Common myeloid progenitor, CD34-positive (primary cell): ENCODE measurements around the gene HLF.

ENCODE experiments used
- CTCF ChIA-PET: fragments of 350-600 bp; sonication (Branson Sonifier 250); formaldehyde crosslinking; loops from one replicate; lab custom pipeline; 2021; ENCODE audit warnings: antibody characterized with exemption; lab: Charles Lee
- POLR2A ChIA-PET: fragments of 350-600 bp; sonication (Branson Sonifier 250); formaldehyde crosslinking; loops from one replicate; lab custom pipeline; 2021; ENCODE audit warnings: antibody characterized with exemption; lab: Charles Lee
- DNase-seq, 3 donors: peaks; one replicate each; pipeline versions ENCODE4 v3.0.0 to v3.0.0-alpha.2; 2013
- H3K27ac ChIP-seq, 2 experiments: 1 replicate in 1 of 2; 2 replicates in 1 of 2; pipeline ENCODE4 v1.7.0; 2013; ENCODE audit warnings: inconsistent platforms in 2 of 2, low read length in 2 of 2, mild to moderate bottlenecking in 2 of 2, low read depth in 1 of 2, moderate library complexity in 1 of 2; ENCODE audit not compliant: severe bottlenecking in 2 of 2, insufficient read depth in 1 of 2, poor library complexity in 1 of 2
- H3K27me3 ChIP-seq, 5 experiments: replicated peaks in 2 of 5; 1 replicate in 3 of 5; 2 replicates in 2 of 5; pipeline versions ENCODE4 v1.6.1 to v1.7.0; 2013; ENCODE audit warnings: low read length in 4 of 5, mild to moderate bottlenecking in 2 of 5, moderate library complexity in 2 of 5, inconsistent platforms in 1 of 5; ENCODE audit not compliant: insufficient read depth in 5 of 5, control insufficient read depth in 4 of 5
- H3K36me3 ChIP-seq, 4 experiments: 1 replicate in 2 of 4; 2 replicates in 2 of 4; pipeline versions ENCODE4 v1.6.1 to v1.7.0; 2013; ENCODE audit warnings: low read length in 3 of 4, control low read depth in 1 of 4, mild to moderate bottlenecking in 1 of 4; ENCODE audit not compliant: control insufficient read depth in 4 of 4, insufficient read depth in 4 of 4
- H3K4me1 ChIP-seq, 4 experiments: 1 replicate in 3 of 4; 2 replicates in 1 of 4; pipeline versions ENCODE4 v1.6.1 to v1.7.1; 2013; ENCODE audit warnings: low read length in 3 of 4, mild to moderate bottlenecking in 3 of 4, control low read depth in 1 of 4, inconsistent platforms in 1 of 4, moderate library complexity in 1 of 4; ENCODE audit not compliant: control insufficient read depth in 4 of 4, insufficient read depth in 4 of 4; ENCODE audit errors: control extremely low read depth in 1 of 4
- H3K4me3 ChIP-seq, 7 experiments: 1 replicate in 4 of 7; 2 replicates in 3 of 7; pipeline versions ENCODE4 v1.5.1 to v1.7.0; 2013; ENCODE audit warnings: mild to moderate bottlenecking in 7 of 7, low read length in 6 of 7, moderate library complexity in 6 of 7, inconsistent platforms in 2 of 7, low read depth in 2 of 7, control low read depth in 1 of 7; ENCODE audit not compliant: insufficient read depth in 4 of 7, control insufficient read depth in 1 of 7; ENCODE audit errors: extremely low read depth in 1 of 7
- H3K9me3 ChIP-seq, 5 experiments: 1 replicate in 4 of 5; 2 replicates in 1 of 5; pipeline versions ENCODE4 v1.6.1 to v1.7.1; 2013; ENCODE audit warnings: low read length in 4 of 5, mild to moderate bottlenecking in 2 of 5, inconsistent platforms in 1 of 5, low read depth in 1 of 5, moderate library complexity in 1 of 5; ENCODE audit not compliant: control insufficient read depth in 4 of 5, insufficient read depth in 2 of 5; ENCODE audit errors: control extremely low read depth in 1 of 5
- WGBS: methylation state at CpG from one replicate; pipeline ENCODE4 v1.1.5; 2013; ENCODE audit not compliant: insufficient coverage; 5-methylcytosine and 5-hydroxymethylcytosine counted together

HLF gene

DNA sequence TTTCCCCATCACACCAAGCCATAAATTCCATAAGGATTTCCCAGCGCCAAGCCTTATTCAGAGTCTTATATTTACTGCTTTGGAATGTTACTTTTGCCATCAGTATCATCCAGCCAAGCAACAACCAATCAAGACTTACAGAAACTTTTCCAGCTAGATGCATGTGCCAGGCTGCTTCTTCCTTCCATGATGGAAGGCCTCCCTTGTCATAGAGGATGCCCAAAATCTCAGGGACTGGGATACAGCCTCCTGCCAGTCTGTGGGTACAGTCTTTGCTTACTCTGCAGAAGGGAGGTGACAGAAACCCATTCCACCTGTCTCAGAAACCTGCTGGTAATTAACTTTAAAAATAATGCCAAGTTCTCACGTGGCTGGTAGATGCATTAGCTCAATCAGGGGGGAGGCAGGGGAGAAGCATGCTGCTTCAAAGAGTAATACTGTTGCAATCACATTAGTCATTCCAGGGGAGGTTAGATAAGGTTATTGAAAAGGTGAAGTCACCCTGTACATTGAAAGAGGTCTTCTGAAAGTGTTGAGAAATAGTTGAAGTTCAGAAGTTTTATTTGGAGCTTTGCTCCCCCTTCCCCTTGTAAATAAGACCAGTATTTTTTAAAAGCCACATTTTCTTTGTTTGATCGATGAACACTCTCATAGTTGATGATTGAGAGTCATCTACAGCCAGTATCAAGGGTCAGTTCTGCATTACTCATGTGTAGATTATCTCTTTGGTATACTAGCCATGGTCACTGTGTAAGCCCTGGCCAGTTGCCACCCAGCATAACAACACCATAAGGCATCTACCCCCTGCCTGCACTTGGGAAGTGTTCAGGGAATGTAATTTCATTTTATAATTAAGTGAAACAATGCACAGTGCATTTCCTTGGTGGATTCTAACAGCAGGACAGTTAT lies 22.2 kb downstream of the HLF start:
- Histone ChIP-seq H3K4me1 (peaks cover 8 to 51% (median 29%) of the 10 kb centered on the region in 4 experiments), H3K36me3 (peaks cover 8 to 32% (median 21%) of the 10 kb centered on the region in 4 experiments), H3K4me3 (no peak overlapping the region), H3K27ac (no peak overlapping the region), H3K27me3 (no peaks in the 10 kb centered on the region), H3K9me3 (peaks cover 3 to 9% (median 4%) of the 10 kb centered on the region in 5 experiments)
- DNase-seq = peak in 2 of 3 donors; percentile 49 to 67
- WGBS = 100% methylated on average over 1 of the region's 3 CpGs
- ChIA-PET CTCF (interaction anchor here (1.0 to 4.2 kb wide), 3 partner anchors 7 to 12 kb away, joined by 3 to 33 read pairs (median 6); no protein-coding TSS in a partner anchor), POLR2A (interaction anchor here (0.6 kb wide), 1 partner anchor 313 kb away, joined by 3 read pairs; no protein-coding TSS in a partner anchor)

DNA sequence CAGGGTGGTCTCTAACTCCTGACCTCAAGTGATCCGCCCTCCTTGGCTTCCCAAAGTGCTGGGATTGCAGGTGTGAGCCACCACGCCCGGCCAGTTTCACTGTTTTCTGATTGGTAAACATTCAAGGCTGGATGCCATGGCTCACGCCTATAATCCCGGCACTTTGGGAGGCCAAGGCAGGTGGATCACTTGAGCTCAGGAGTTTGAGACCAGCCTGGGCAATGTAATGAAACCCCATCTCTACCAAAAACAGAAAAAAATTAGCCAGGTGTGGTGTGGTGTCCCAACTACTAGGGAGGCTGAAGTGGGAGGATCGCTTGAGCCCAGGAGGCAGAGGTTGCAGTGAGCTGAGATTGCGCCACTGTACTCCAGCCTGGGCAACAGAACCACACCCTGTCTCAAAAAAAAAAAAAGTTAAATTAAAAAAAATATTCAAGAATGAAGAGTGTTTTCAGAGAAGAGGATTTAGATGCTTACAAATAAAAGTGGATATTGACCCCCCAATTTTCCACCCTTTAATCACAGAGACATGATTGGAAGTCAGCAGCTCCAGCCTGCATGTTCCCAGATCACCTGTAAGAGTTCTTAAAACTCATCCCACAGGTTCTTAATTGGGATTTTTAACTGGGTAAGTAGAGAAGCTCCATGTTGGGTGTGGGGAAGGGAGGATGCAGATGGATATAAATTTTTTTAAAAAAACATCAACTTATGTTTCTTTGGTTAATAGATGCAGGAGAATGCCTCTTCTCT lies 23.8 kb downstream of the HLF start:
- Histone ChIP-seq H3K27ac (no peak overlapping the region), H3K4me3 (no peak overlapping the region), H3K4me1 (peaks cover 8 to 39% (median 26%) of the 10 kb centered on the region in 4 experiments), H3K27me3 (no peaks in the 10 kb centered on the region), H3K9me3 (peaks cover 3 to 9% (median 4%) of the 10 kb centered on the region in 5 experiments), H3K36me3 (peaks cover 10 to 41% (median 21%) of the 10 kb centered on the region in 4 experiments)
- DNase-seq = no peak
- POLR2A ChIA-PET = no interaction called here
- CTCF ChIA-PET = interaction anchor here (0.8 to 1.4 kb wide), 3 partner anchors 12 to 24 kb away, joined by 3 to 4 read pairs (median 3); no protein-coding TSS in a partner anchor
- WGBS = 75% methylated on average over 5 of the region's 7 CpGs

DNA sequence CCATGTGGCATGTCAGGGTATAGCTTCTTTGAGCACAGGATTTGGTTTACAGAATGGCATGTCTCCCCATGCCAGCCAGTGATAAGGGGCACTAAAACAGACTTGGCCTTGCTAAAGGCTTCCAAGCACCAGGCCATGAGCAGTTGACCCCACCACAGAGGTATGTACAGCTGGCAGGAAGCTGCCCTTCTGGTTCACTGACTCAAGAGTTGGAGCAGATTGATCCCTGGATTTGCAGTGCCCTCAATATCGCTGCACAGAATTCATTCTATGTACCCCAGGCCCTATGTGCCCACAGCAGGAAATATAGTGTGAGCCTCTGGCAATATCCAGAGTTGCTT lies 24.3 kb downstream of the HLF start:
- no peak overlapping the region for H3K4me3 ChIP-seq
- H3K36me3 ChIP-seq = peaks cover 10 to 41% (median 21%) of the 10 kb centered on the region in 4 experiments
- 100% methylated on average over 1 of the region's 1 CpG for WGBS
- peaks cover 4 to 39% (median 26%) of the 10 kb centered on the region in 4 experiments for H3K4me1 ChIP-seq
- ChIA-PET CTCF (interaction anchor here (1.1 to 1.4 kb wide), 2 partner anchors 16 to 25 kb away, joined by 3 to 4 read pairs; no protein-coding TSS in a partner anchor), POLR2A (no interaction called here)
- no peak for DNase-seq
- peaks cover 3 to 9% (median 4%) of the 10 kb centered on the region in 5 experiments for H3K9me3 ChIP-seq
- no peaks in the 10 kb centered on the region for H3K27me3 ChIP-seq
- no peak overlapping the region for H3K27ac ChIP-seq

DNA sequence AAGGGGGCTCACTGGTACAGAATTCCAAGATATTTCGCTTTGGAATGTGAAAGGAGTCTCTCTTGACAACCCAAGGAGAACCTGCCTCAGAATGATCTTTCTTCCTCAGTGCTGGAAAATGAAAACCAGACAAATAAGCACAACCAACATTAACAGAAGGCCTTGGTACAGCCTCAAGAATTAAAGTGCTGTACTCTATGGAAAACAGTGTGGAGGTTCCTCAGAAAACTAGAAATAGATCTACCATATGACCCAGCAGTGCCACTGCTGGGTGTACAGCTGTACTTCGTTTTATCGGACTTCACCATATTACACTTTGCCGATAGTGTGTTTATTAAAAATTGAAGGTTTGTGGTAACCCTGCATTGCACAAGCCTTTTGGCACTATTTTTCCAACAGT lies 25.2 kb downstream of the HLF start:
- WGBS = 93% methylated on average over 3 of the region's 4 CpGs
- no peak overlapping the region for H3K4me3 ChIP-seq
- H3K27ac ChIP-seq = no peak overlapping the region
- peaks cover 5 to 39% (median 26%) of the 10 kb centered on the region in 4 experiments for H3K4me1 ChIP-seq
- peaks cover 3 to 9% (median 4%) of the 10 kb centered on the region in 5 experiments for H3K9me3 ChIP-seq
- H3K27me3 ChIP-seq = no peaks in the 10 kb centered on the region
- ChIA-PET POLR2A (interaction anchor here (0.6 kb wide), 1 partner anchor 222 kb away, joined by 3 read pairs; no protein-coding TSS in a partner anchor), CTCF (interaction anchor here (1.4 kb wide), 1 partner anchor 12 kb away, joined by 5 read pairs; no protein-coding TSS in a partner anchor)
- DNase-seq = no peak
- H3K36me3 ChIP-seq = peaks cover 10 to 41% (median 21%) of the 10 kb centered on the region in 4 experiments

DNA sequence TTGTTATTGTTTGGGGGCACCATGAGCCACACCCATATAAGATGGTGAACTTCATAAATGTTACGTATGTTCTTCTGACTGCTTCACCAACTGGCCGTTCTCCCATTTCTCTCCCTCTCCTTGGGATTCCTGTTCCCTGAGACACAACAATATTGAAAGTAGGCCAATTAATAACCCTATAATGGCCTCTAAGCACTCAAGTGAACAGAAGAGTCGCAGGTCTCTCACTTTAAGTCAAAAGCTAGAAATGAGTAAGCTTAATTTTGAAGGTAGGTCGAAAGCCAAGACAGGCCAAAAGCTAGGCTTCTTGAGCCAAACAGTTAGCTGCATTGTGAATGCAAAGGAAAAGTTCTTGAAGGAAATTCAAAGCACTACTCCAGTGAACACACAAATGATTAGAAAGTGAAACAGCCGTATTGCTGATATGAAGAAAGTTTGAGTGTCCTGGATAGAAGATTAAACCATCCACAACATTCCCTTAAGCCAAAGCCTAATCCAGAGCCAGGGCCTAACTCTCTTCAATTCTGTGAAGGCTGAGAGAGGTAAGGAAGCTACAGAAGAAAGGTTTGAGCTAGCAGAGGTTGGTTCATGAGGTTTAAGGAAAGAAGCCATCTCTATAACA lies 25.8 kb downstream of the HLF start:
- WGBS = 100% methylated on average over 4 of the region's 5 CpGs
- peaks cover 10 to 41% (median 21%) of the 10 kb centered on the region in 4 experiments for H3K36me3 ChIP-seq
- H3K4me1 ChIP-seq = peaks cover 4 to 39% (median 27%) of the 10 kb centered on the region in 4 experiments
- ChIA-PET CTCF (interaction anchor here (1.1 to 1.4 kb wide), 2 partner anchors 13 to 18 kb away, joined by 3 to 5 read pairs; no protein-coding TSS in a partner anchor), POLR2A (interaction anchor here (0.6 kb wide), 1 partner anchor 221 kb away, joined by 3 read pairs; no protein-coding TSS in a partner anchor)
- no peak for DNase-seq
- no peak overlapping the region for H3K27ac ChIP-seq
- no peak overlapping the region for H3K4me3 ChIP-seq
- no peaks in the 10 kb centered on the region for H3K27me3 ChIP-seq
- H3K9me3 ChIP-seq = peaks cover 3 to 9% (median 4%) of the 10 kb centered on the region in 5 experiments

DNA sequence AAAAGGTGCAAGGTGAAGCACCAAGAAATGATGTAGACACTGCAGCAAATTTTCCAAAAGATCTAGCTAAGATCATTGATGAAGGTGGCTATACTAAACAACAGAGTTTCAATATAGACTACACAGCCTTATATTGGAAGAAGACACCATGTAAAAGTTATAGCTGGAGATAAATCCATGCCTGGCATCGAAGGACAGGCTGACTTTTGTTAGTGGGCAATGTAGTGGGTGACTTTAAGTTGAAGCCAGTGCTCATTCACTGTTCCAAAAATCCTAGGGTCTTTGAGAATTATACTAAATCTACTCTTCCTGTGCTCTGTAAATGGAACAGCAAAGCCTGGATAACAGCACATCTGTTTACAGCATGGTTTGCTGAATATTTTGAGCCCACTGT lies 26.4 kb downstream of the HLF start:
- no peak overlapping the region for H3K4me3 ChIP-seq
- H3K9me3 ChIP-seq = peaks cover 3 to 9% (median 4%) of the 10 kb centered on the region in 5 experiments
- peaks cover 10 to 41% (median 21%) of the 10 kb centered on the region in 4 experiments for H3K36me3 ChIP-seq
- 80% methylated on average over 1 of the region's 1 CpG for WGBS
- ChIA-PET CTCF (interaction anchor here (1.1 to 1.4 kb wide), 2 partner anchors 14 to 19 kb away, joined by 3 to 5 read pairs; no protein-coding TSS in a partner anchor), POLR2A (no interaction called here)
- peaks cover 4 to 41% (median 27%) of the 10 kb centered on the region in 4 experiments for H3K4me1 ChIP-seq
- H3K27me3 ChIP-seq = no peaks in the 10 kb centered on the region
- H3K27ac ChIP-seq = no peak overlapping the region
- DNase-seq = no peak
